Tibial nerve (tissue), 4 donors: Measurements from ENCODE around the gene RNASE9. TPM values are rescaled to one million over a fixed set of nuclear protein-coding genes. Genes with fewer than 3 reads are reported as not detected.

Source experiments
- DNase-seq, 2 donors: peaks; one replicate each; pipeline ENCODE4 v3.0.0-alpha.2; 2019; ENCODE audit warnings: low spot score in 2 of 2
- H3K27ac ChIP-seq, 4 donors: fragments of 200-600 bp; sonication (generic) in 3 of 4; one replicate each; pipeline ENCODE4 v1.5.1; 2017 to 2019; ENCODE audit warnings: mild to moderate bottlenecking in 1 of 4
- H3K27me3 ChIP-seq, 2 donors: fragments of 200-600 bp; sonication (generic) in 1 of 2; one replicate each; pipeline versions ENCODE4 v1.5.1 to v1.6.0; 2017 to 2019
- H3K36me3 ChIP-seq, 3 donors: fragments of 200-600 bp; sonication (generic); one replicate each; pipeline ENCODE4 v1.5.1; 2018 to 2019
- H3K4me1 ChIP-seq, 4 donors: fragments of 200-600 bp; sonication (generic) in 3 of 4; one replicate each; pipeline ENCODE4 v1.5.1; 2017 to 2019
- H3K4me3 ChIP-seq, 4 donors: fragments of 200-600 bp; sonication (generic) in 3 of 4; one replicate each; pipeline ENCODE4 v1.5.1; 2017 to 2019; ENCODE audit warnings: mild to moderate bottlenecking in 1 of 4, moderate library complexity in 1 of 4
- H3K9me3 ChIP-seq, 4 donors: fragments of 200-600 bp; sonication (generic) in 3 of 4; one replicate each; pipeline ENCODE4 v1.5.1; 2017 to 2019
- CTCF ChIP-seq, 5 experiments: fragments of 200-600 bp in 3 of 5; fragments of 450-650 bp in 2 of 5; sonication (generic) in 3 of 5; IDR thresholded peaks; one replicate each; pipeline ENCODE4 v1.5.1; 2016 to 2019; ENCODE audit warnings: antibody characterized with exemption in 5 of 5, mild to moderate bottlenecking in 3 of 5, moderate library complexity in 2 of 5
- EP300 ChIP-seq, 2 donors: sonication (generic); formaldehyde crosslinking; IDR thresholded peaks; one replicate each; pipeline ENCODE4 v1.6.1; 2017; ENCODE audit warnings: antibody characterized with exemption in 2 of 2, mild to moderate bottlenecking in 1 of 2
- POLR2A ChIP-seq, 2 donors: fragments of 450-650 bp; IDR thresholded peaks; one replicate each; pipeline ENCODE4 v1.6.1; 2017; ENCODE audit warnings: antibody characterized with exemption in 2 of 2, mild to moderate bottlenecking in 2 of 2, moderate library complexity in 2 of 2
- WGBS, 2 donors: methylation state at CpG; one replicate each; pipeline ENCODE4 v1.1.5; 2018; 5-methylcytosine and 5-hydroxymethylcytosine counted together
- total RNA-seq, 4 donors: library from RNA; depleted of rRNA; stranded (reverse); fragments of >200 nt; gene quantifications; one replicate each; pipeline ENCODE4 v1.1.0, GENCODE V29; 2016

The RNASE9 gene
- total RNA-seq, 4 donors from 2014 or later, result not detected

GRCh38 chr14:20607617-20608016 lies 46.8 kb upstream of the RNASE9 start:
- Histone ChIP-seq H3K27ac (no peak overlapping the region), H3K36me3 (no peaks in the 10 kb centered on the region), H3K4me3 (no peak overlapping the region), H3K27me3 (no peaks in the 10 kb centered on the region), H3K4me1 (peaks cover 0 to 34% (median 0%) of the 10 kb centered on the region in 4 donors), H3K9me3 (no peaks in the 10 kb centered on the region)
- TF ChIP-seq POLR2A (IDR thresholded peaks at IDR 0.05), result no peak
- no peak for DNase-seq
- 46 to 62% methylated on average over 5 of the region's 5 CpGs for WGBS, 2 donors

DNA sequence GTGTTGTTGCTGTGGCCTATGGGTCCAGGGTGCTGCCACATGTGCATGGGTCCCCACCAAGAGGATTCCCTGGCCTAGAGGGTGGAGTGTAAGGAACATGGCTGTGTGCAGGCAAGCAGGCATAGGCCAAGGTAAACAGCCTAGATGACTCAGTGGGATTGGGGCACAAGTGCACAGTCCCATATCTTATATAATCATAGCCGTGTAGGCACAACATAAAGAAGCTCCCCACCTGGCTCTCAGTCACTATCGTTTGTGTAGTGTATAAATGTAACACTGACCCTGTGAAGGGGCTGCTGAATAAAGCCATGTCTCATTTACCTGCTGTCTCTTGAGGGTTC lies 46.0 kb upstream of the RNASE9 start:
- no peak for TF ChIP-seq EP300 (IDR thresholded peaks at IDR 0.05)
- TF ChIP-seq POLR2A (IDR thresholded peaks at IDR 0.05), result no peak
- TF ChIP-seq CTCF (IDR thresholded peaks at IDR 0.05), result no peak
- Histone ChIP-seq H3K9me3 (no peaks in the 10 kb centered on the region), H3K27me3 (no peaks in the 10 kb centered on the region), H3K36me3 (no peaks in the 10 kb centered on the region), H3K4me1 (peaks cover 0 to 26% (median 0%) of the 10 kb centered on the region in 4 donors), H3K4me3 (no peak overlapping the region), H3K27ac (no peak overlapping the region)
- DNase-seq, result no peak
- 67 to 70% methylated on average over 2 of the region's 2 CpGs for WGBS, 2 donors

DNA sequence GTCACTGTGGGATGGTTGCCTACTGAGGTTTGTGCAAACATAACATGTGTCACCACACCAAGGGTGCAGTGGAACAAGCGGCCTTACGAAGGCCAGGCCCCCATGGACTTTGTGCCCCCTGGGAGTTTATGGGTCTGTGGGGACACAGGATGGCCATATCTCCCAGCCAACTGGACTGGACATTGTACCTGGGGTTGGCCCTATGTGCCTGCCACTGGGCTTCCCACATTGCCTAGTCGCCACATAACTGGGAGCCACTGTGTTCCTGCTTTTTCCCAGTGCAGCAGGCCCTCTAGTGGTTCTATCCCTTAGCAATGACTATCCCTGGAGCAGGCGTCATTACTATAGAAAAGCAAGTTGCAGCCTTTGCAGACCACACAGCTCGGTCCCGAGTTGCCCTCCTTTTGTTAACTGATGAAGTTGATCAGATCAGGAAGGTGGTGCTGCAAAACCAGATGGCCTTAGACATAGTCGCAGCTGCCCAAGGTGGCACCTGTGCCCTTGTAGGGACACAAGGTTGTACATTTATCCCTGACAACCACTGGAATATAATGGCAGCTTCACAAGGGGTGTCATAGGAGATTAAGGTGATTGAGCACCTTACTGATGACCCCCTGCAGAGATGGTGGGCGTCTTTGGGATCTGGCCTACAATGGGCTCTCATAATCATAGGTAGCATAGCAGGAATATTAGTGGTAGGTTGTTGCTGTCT lies 45.5 kb upstream of the RNASE9 start:
- WGBS, 2 donors, result 15 to 34% methylated on average over 6 to 8 of the region's 8 CpGs

DNA sequence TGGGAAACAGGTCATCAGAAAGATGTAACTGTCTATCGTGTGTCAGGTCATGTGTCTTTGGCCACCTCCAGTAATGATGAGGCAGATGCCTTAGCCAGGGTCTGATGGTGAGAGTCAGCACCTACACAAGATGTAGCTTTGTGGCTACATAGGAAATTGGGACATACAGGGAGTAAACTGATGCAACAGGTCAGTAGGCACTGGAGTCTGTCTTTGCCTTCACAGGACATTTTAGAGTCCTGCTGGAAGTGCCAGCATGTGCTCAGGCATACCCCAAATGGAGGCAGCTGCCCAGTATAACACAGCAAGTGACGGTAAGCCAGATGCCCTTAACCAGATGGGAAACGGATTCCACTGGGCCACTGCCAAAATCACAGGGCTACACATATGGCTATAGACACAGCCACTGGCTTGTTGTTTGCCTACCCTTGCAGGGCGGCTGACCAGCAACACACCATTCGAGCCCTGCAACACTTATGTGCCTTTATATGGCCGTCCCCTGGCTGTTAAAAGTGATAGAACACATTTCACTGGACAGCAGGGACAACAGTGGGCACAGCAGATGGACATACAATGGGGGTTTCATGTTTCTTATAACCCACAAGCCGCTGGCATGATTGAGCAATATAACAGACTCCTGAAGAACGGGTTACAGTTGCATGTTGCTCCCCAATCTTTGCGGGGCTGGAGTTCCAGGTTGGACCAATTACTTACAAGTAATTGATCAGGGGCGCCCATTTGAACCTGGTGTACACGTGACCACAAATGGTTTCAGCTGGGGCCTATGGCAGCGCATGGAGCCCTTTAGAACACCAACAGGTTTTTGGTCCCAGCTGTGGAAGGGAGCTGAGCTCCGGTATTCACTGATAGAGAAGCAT lies 43.2 kb upstream of the RNASE9 start:
- no peak for DNase-seq
- no peak overlapping the region for H3K27ac ChIP-seq

More for the DNA sequence above, 45.5 kb upstream of the RNASE9 start:
- no peaks in the 10 kb centered on the region for H3K27me3 ChIP-seq
- TF ChIP-seq POLR2A (IDR thresholded peaks at IDR 0.05) (no peak), CTCF (IDR thresholded peaks at IDR 0.05) (peak; percentile 9 to 37 (median 27)), EP300 (IDR thresholded peaks at IDR 0.05) (no peak)
- no peaks in the 10 kb centered on the region for H3K9me3 ChIP-seq
- H3K4me3 ChIP-seq, result no peak overlapping the region
- H3K4me1 ChIP-seq, result peaks cover 0 to 21% (median 0%) of the 10 kb centered on the region in 4 donors
- no peak for DNase-seq
- H3K27ac ChIP-seq, result no peak overlapping the region
- no peaks in the 10 kb centered on the region for H3K36me3 ChIP-seq

DNA sequence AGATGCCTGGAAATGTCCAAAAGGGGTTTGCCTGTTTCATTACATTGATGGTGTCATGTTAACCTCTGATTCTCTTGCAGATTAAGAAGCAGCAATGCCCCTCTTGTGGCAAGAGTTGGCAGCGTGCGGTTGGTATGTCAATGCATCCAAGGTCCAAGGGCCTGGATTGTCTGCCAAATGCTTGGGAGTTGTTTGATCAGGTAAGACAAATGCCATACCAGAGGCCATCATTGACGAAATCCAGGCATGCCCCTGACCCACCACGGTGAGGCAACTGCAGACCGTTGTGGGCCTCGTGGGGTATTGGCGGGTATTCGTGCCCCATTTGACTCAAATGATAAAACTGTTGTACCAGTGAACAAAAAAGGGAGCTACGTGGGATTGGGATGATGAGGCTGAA lies 41.7 kb upstream of the RNASE9 start:
- Histone ChIP-seq H3K27me3 (no peaks in the 10 kb centered on the region), H3K27ac (no peak overlapping the region), H3K4me3 (no peak overlapping the region), H3K36me3 (no peaks in the 10 kb centered on the region), H3K9me3 (no peaks in the 10 kb centered on the region), H3K4me1 (no peaks in the 10 kb centered on the region)
- DNase-seq, result no peak
- WGBS, 2 donors, result 88 to 89% methylated on average over 9 of the region's 9 CpGs
- no peak for TF ChIP-seq EP300 (IDR thresholded peaks at IDR 0.05)
- no peak for TF ChIP-seq CTCF (IDR thresholded peaks at IDR 0.05)
- TF ChIP-seq POLR2A (IDR thresholded peaks at IDR 0.05), result no peak

More for the DNA sequence above, 43.2 kb upstream of the RNASE9 start:
- Histone ChIP-seq H3K36me3 (no peaks in the 10 kb centered on the region), H3K4me3 (no peak overlapping the region), H3K27me3 (no peaks in the 10 kb centered on the region), H3K9me3 (no peaks in the 10 kb centered on the region), H3K4me1 (peaks cover 0 to 6% (median 0%) of the 10 kb centered on the region in 4 donors)
- WGBS, 2 donors, result 74% methylated on average over 13 of the region's 13 CpGs
- TF ChIP-seq EP300 (IDR thresholded peaks at IDR 0.05) (no peak), POLR2A (IDR thresholded peaks at IDR 0.05) (no peak), CTCF (IDR thresholded peaks at IDR 0.05) (no peak)
